ENCODE results near the gene TBC1D10A. TPM values are rescaled to one million over a fixed set of nuclear protein-coding genes. Genes with fewer than 3 reads are reported as not detected.

The TBC1D10A gene
- total RNA-seq, 1 donor from 2014 or later, result 7.9 TPM

GRCh38 chr22:30356449-30357235, 29.9 kb upstream of the TBC1D10A start, which contains the start of the genes CCDC157 and SF3A1:
TSS of gene CCDC157 (plus strand) at chr22:30357007. CDS start at chr22:30366001, 8,994 bp downstream.
TSS of gene SF3A1 (minus strand) at chr22:30356894. CDS start at chr22:30356792, 102 bp downstream.
- Mint-ChIP-seq H3K27ac (ENCODE audit: unreplicated experiment) (peak within 1 kb of the TSS; percentile 96), H3K27me3 (ENCODE audit: unreplicated experiment) (peaks cover 10% of the 10 kb centered on the region), H3K36me3 (ENCODE audit: low read depth, unreplicated experiment) (peaks cover 18% of the 10 kb centered on the region), H3K4me1 (ENCODE audit: unreplicated experiment) (peaks cover 24% of the 10 kb centered on the region), H3K9me3 (ENCODE audit: unreplicated experiment) (no peaks in the 10 kb centered on the region), H3K4me3 (ENCODE audit: unreplicated experiment) (peak within 1 kb of the TSS; percentile 99)
- TF ChIP-seq CTCF (IDR thresholded peaks at IDR 0.05; ENCODE audit: unreplicated experiment), result no peak
- DNase-seq (ENCODE audit: low spot score), result peak; percentile 88

- Mint-ChIP-seq H3K27ac (ENCODE audit: unreplicated experiment) (peak overlapping the region; percentile 61), H3K4me3 (ENCODE audit: unreplicated experiment) (no peak overlapping the region), H3K27me3 (ENCODE audit: unreplicated experiment) (peaks cover 6% of the 10 kb centered on the region), H3K4me1 (ENCODE audit: unreplicated experiment) (peaks cover 24% of the 10 kb centered on the region), H3K36me3 (ENCODE audit: low read depth, unreplicated experiment) (peaks cover 23% of the 10 kb centered on the region), H3K9me3 (ENCODE audit: unreplicated experiment) (no peaks in the 10 kb centered on the region)
- DNase-seq (ENCODE audit: low spot score), result no peak
- no peak for TF ChIP-seq CTCF (IDR thresholded peaks at IDR 0.05; ENCODE audit: unreplicated experiment)
Observed at GRCh38 chr22:30354644-30355043, 27.9 kb upstream of the TBC1D10A start.

- Mint-ChIP-seq H3K27me3 (ENCODE audit: unreplicated experiment) (peaks cover 5% of the 10 kb centered on the region), H3K9me3 (ENCODE audit: unreplicated experiment) (no peaks in the 10 kb centered on the region), H3K36me3 (ENCODE audit: low read depth, unreplicated experiment) (peaks cover 32% of the 10 kb centered on the region), H3K4me3 (ENCODE audit: unreplicated experiment) (no peak overlapping the region), H3K4me1 (ENCODE audit: unreplicated experiment) (peaks cover 18% of the 10 kb centered on the region), H3K27ac (ENCODE audit: unreplicated experiment) (peak overlapping the region; percentile 64)
- no peak for DNase-seq (ENCODE audit: low spot score)
- TF ChIP-seq CTCF (IDR thresholded peaks at IDR 0.05; ENCODE audit: unreplicated experiment), result no peak
Observed at GRCh38 chr22:30351226-30351625, 24.5 kb upstream of the TBC1D10A start.

GRCh38 chr22:30348809-30349208, 22.1 kb upstream of the TBC1D10A start:
- Mint-ChIP-seq H3K27me3 (ENCODE audit: unreplicated experiment) (peaks cover 3% of the 10 kb centered on the region), H3K36me3 (ENCODE audit: low read depth, unreplicated experiment) (peaks cover 36% of the 10 kb centered on the region), H3K4me1 (ENCODE audit: unreplicated experiment) (no peaks in the 10 kb centered on the region), H3K4me3 (ENCODE audit: unreplicated experiment) (no peak overlapping the region), H3K27ac (ENCODE audit: unreplicated experiment) (no peak overlapping the region), H3K9me3 (ENCODE audit: unreplicated experiment) (no peaks in the 10 kb centered on the region)
- TF ChIP-seq CTCF (IDR thresholded peaks at IDR 0.05; ENCODE audit: unreplicated experiment), result no peak
- DNase-seq (ENCODE audit: low spot score), result no peak

GRCh38 chr22:30348404-30348803, 21.7 kb upstream of the TBC1D10A start:
- H3K4me1 Mint-ChIP-seq (ENCODE audit: unreplicated experiment), result no peaks in the 10 kb centered on the region
- TF ChIP-seq CTCF (IDR thresholded peaks at IDR 0.05; ENCODE audit: unreplicated experiment), result no peak
- no peak overlapping the region for H3K4me3 Mint-ChIP-seq (ENCODE audit: unreplicated experiment)
- H3K27me3 Mint-ChIP-seq (ENCODE audit: unreplicated experiment), result peaks cover 3% of the 10 kb centered on the region
- DNase-seq (ENCODE audit: low spot score), result no peak
- no peak overlapping the region for H3K27ac Mint-ChIP-seq (ENCODE audit: unreplicated experiment)
- no peaks in the 10 kb centered on the region for H3K9me3 Mint-ChIP-seq (ENCODE audit: unreplicated experiment)
- peaks cover 35% of the 10 kb centered on the region for H3K36me3 Mint-ChIP-seq (ENCODE audit: low read depth, unreplicated experiment)

Measured in endothelial cell (in vitro differentiated cells).